GM10266 (cell line): Measurements from ENCODE around the gene FTSJ3.
"Not testable (repeated sequence)": the region's sequence is repeated elsewhere in the genome, so short reads cannot be mapped to it uniquely, and the experiment has no call there.

Source experiments
- DNase-seq: peaks from one replicate; pipeline ENCODE4 v3.0.0; 2012; ENCODE audit errors: extremely low spot score
- CTCF ChIP-seq: IDR thresholded peaks from 2 replicates; pipeline ENCODE4 v1.5.1; 2012; ENCODE audit warnings: mild to moderate bottlenecking, low read depth; ENCODE audit not compliant: control insufficient read depth, insufficient read depth; ENCODE audit errors: missing control alignments

The FTSJ3 gene

GRCh38 chr17:63827002-63827800 lies at the start of gene FTSJ3, which contains the start of gene PSMC5:
TSS of gene FTSJ3 (minus strand) at chr17:63827663. CDS start at chr17:63826902, 761 bp downstream.
TSS of gene PSMC5 (plus strand) at chr17:63827431. CDS start at chr17:63827491, 60 bp downstream.
- peak; percentile 87 for DNase-seq
- TF ChIP-seq CTCF, result peak; percentile 72

DNA sequence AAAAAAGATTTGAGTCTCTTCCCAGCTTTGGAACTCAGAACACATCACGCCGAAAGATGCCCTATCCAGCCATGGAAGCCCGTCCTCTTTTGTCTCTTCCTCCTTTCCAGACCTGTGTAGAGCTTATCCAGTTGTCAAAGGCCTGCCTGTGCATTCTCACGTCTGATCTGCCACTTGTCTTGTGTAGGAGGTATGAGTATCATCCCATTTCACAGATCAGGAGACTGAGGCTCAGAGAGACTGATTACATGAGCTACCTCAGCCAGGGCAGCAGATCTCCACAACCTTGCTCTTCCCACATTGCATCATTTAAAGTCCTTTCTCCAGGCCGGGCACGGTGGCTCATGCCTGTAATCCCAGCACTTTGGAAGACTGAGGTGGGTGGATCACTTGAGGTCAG lies 47.2 kb upstream of the FTSJ3 start:
- DNase-seq, result not testable (repeated sequence)

DNA sequence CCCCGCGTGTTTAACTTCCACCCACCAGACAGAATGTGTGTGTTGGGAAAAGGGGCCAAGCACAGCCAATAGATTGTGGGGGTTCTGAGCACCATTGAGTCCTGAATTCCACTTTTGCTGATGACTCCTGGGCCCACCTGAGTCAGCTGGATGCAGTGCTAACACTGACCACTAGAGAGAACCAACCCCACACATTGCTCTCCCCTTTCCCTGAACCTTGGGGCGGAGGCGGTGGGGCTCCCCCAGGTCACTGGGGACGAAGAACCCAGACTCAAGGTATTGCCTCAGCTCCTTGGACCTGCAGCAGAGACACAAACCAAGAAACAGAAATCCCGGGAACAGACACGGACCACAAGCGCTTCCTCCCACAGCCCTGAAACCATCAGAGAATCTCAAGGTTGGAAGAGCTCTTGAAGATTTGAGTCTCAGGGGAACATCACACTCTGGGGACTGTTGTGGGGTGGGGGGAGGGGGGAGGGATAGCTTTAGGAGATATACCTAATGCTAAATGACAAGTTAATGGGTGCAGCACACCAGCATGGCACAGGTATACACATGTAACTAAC lies 46.7 kb upstream of the FTSJ3 start:
- DNase-seq, result not testable (repeated sequence)

DNA sequence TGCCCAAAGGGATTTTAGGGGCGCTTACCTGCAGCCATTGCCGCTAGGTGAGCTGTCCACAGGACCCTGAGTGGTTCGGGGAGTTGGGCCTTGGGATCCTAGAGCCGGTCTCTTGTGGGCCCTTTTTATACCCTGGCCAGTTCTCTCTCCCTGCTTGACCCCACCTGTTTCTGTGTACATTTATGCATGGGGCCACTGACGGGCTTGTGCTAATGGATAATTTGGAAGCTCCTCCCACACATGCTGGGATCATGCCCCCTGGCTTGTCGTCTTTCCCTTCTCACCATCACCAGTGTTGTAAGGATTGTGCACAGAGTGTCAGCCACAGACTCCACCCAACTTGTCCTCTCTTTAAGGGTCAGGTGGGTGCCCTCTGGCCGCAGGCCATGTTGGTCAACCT lies 46.1 kb upstream of the FTSJ3 start, which contains the start of gene CSH2:
CSH2 (minus strand) TSS at position 101 of the 400 bp plus-strand sequence; CDS start at position 38, 63 bp downstream.
- not testable (repeated sequence) for DNase-seq

DNA sequence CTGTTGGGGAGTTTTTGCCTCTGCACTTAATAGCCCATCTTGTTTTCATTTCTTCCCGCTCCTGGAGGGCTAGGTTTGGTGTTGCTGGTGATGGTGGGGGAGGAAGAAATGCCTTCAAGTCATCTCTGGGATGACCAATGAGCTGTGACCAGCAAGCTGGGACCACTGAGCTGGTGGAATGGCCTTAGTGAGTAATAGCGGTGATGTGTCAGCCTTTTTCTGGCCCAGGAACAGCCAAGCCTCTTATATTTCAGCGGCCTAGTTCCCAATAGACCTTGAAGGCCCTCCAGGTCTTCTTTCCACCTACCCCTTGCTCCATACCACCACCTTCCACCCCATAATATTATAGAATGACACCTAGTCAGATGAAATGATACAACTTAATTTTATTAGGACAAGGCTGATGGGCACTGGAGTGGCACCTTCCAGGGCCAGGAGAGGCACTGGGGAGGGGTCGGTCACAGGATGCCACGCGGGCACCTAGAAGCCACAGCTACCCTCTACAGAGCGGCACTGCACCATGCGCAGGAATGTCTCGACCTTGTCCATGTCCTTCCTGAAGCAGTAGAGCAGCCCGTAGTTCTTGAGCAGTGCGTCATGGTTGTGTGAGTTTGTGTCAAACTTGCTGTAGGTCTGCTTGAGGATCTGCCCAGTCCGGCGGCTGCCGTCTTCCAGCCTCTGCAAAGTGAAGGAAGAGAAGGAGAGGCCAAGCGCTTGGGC lies 44.3 kb upstream of the FTSJ3 start:
- not testable (repeated sequence) for DNase-seq

DNA sequence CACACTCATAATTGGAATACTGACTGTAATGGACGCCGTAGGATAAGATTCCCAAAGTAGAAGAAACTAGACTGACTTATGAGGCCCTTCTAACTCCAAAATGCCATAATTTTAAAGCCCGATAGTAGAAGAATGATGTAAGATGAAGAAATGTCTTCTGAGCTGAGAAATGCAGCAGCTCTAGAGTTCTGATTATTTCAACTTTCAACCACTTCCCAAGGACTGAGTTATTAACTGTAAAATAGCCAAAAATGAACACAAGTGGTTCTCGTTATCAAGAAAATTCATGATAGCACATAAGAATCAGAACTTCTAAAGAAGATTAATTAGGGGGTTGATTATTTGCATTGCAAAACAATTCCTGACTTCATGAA lies 42.8 kb upstream of the FTSJ3 start:
- not testable (repeated sequence) for DNase-seq

- not testable (repeated sequence) for DNase-seq
Measured at GRCh38 chr17:63869491-63870291, 42.2 kb upstream of the FTSJ3 start.

GRCh38 chr17:63866625-63867024 lies 39.2 kb upstream of the FTSJ3 start:
- peak; percentile 14 for TF ChIP-seq CTCF

GRCh38 chr17:63859257-63859656 lies 31.8 kb upstream of the FTSJ3 start:
- no peak for DNase-seq
- no peak for TF ChIP-seq CTCF

More at GRCh38 chr17:63866625-63867024, 39.2 kb upstream of the FTSJ3 start:
- not testable (repeated sequence) for DNase-seq

DNA sequence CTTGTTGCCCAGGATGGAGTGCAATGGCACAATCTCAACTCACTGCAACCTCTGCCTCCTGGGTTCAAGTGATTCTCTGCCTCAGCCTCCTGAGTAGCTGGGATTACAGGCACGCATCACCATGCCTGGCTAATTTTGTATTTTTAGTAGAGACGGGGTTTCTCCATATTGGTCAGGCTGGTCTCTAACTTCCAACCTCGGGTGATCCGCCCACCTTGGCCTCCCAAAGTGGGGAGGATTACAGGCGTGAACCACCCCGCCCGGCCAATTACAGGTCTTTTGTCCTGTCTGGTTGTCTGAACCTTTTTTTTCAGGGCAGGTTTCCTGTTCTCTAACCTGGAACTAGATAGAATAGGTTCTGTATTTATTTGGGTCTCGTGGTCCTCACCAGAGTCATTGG lies 29.0 kb upstream of the FTSJ3 start:
- DNase-seq, result not testable (repeated sequence)

- no peak for TF ChIP-seq CTCF
- DNase-seq, result no peak
Measured at GRCh38 chr17:63855185-63855584, 27.7 kb upstream of the FTSJ3 start.
